WI38 (cell line): ENCODE measurements around the gene RBPJ.

Source experiments
- H3K4me3 ChIP-seq: 2 replicates; pipeline ENCODE4 v1.5.1; 2011; ENCODE audit warnings: low read depth, mild to moderate bottlenecking, control low read depth, low read length
- CTCF ChIP-seq: IDR thresholded peaks from 2 replicates; pipeline ENCODE4 v1.5.1; 2012; ENCODE audit warnings: low read depth, mild to moderate bottlenecking, control low read depth, low read length

Gene RBPJ

GRCh38 chr4:26475716-26476115 lies 154.9 kb downstream of the RBPJ start:
- TF ChIP-seq CTCF, result no peak
- no peak overlapping the region for H3K4me3 ChIP-seq

- H3K4me3 ChIP-seq, result no peak overlapping the region
- no peak for TF ChIP-seq CTCF
Measured at GRCh38 chr4:26476545-26476944, 155.7 kb downstream of the RBPJ start.

GRCh38 chr4:26478330-26478729 lies 157.5 kb downstream of the RBPJ start:
- TF ChIP-seq CTCF, result no peak
- no peak overlapping the region for H3K4me3 ChIP-seq

GRCh38 chr4:26482508-26483462 lies 162.0 kb downstream of the RBPJ start:
- no peak for TF ChIP-seq CTCF
- H3K4me3 ChIP-seq, result no peak overlapping the region

- TF ChIP-seq CTCF, result no peak
- no peak overlapping the region for H3K4me3 ChIP-seq
Measured at GRCh38 chr4:26484032-26484515, 163.3 kb downstream of the RBPJ start.

GRCh38 chr4:26484516-26484915 lies 163.7 kb downstream of the RBPJ start:
- no peak overlapping the region for H3K4me3 ChIP-seq
- no peak for TF ChIP-seq CTCF
